Calu3 (cell line): Measurements from ENCODE around the gene NOL9. TPM values are rescaled to one million over a fixed set of nuclear protein-coding genes. Genes with fewer than 3 reads are reported as not detected.

Experiments
- BruUV-seq: library from RNA; stranded (reverse); fragments of 400-500 nt; replicated peaks from 2 replicates; lab custom pipeline; 2021; lab: Mats Ljungman, UMichigan
- CTCF ChIA-PET: fragments of 300-600 bp; sonication (Branson Sonifier 250); formaldehyde crosslinking; loops from one replicate; lab custom pipeline; 2022; ENCODE audit warnings: antibody characterized with exemption; lab: Charles Lee
- DNase-seq: peaks from one replicate; pipeline ENCODE4 v3.0.0; 2022
- H3K27ac Mint-ChIP-seq: one replicate; pipeline ENCODE4 v1.8.0; 2022; ENCODE audit warnings: mixed read lengths; ENCODE audit not compliant: unreplicated experiment
- H3K27me3 Mint-ChIP-seq: one replicate; pipeline ENCODE4 v1.8.0; 2022; ENCODE audit warnings: mixed read lengths; ENCODE audit not compliant: unreplicated experiment
- H3K36me3 Mint-ChIP-seq: one replicate; pipeline ENCODE4 v1.8.0; 2022; ENCODE audit warnings: mild to moderate bottlenecking, moderate library complexity, mixed read lengths; ENCODE audit not compliant: insufficient read depth, unreplicated experiment
- H3K4me1 Mint-ChIP-seq: one replicate; pipeline ENCODE4 v1.8.0; 2022; ENCODE audit warnings: mild to moderate bottlenecking, low read depth, mixed read lengths; ENCODE audit not compliant: unreplicated experiment
- H3K4me3 Mint-ChIP-seq: one replicate; pipeline ENCODE4 v1.8.0; 2022; ENCODE audit warnings: mild to moderate bottlenecking, low read depth, moderate library complexity, mixed read lengths; ENCODE audit not compliant: unreplicated experiment
- H3K9me3 Mint-ChIP-seq: one replicate; pipeline ENCODE4 v1.8.0; 2022; ENCODE audit warnings: low read depth, mixed read lengths; ENCODE audit not compliant: unreplicated experiment
- intact Hi-C: fragments of 100-400 bp; cut with micrococcal nuclease; formaldehyde crosslinking; loops from one replicate; pipeline ENCODE4 v1.10.0; 2022; ENCODE audit not compliant: unreplicated experiment
- total RNA-seq: library from RNA; stranded (reverse); gene quantifications from 2 replicates; pipeline ENCODE4 v1.2.3, GENCODE V29; 2022
- TF ChIP-seq, protein P1 (sequence below): fragments of 200-600 bp; IDR thresholded peaks from one replicate; pipeline ENCODE4 v1.8.0; 2022; ENCODE audit warnings: antibody characterized with exemption; ENCODE audit not compliant: unreplicated experiment

The NOL9 gene
- total RNA-seq, 1 experiment from 2014 or later, result 30.4 TPM

GRCh38 chr1:6591644-6592043, 37.3 kb upstream of the NOL9 start:
- intact Hi-C loops, result no loop called here
- TF ChIP-seq, protein P1, sequence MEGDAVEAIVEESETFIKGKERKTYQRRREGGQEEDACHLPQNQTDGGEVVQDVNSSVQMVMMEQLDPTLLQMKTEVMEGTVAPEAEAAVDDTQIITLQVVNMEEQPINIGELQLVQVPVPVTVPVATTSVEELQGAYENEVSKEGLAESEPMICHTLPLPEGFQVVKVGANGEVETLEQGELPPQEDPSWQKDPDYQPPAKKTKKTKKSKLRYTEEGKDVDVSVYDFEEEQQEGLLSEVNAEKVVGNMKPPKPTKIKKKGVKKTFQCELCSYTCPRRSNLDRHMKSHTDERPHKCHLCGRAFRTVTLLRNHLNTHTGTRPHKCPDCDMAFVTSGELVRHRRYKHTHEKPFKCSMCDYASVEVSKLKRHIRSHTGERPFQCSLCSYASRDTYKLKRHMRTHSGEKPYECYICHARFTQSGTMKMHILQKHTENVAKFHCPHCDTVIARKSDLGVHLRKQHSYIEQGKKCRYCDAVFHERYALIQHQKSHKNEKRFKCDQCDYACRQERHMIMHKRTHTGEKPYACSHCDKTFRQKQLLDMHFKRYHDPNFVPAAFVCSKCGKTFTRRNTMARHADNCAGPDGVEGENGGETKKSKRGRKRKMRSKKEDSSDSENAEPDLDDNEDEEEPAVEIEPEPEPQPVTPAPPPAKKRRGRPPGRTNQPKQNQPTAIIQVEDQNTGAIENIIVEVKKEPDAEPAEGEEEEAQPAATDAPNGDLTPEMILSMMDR, result no peak
- Mint-ChIP-seq H3K9me3 (no peaks in the 10 kb centered on the region), H3K36me3 (peaks cover 17% of the 10 kb centered on the region), H3K27me3 (no peaks in the 10 kb centered on the region), H3K4me3 (no peak overlapping the region), H3K4me1 (no peaks in the 10 kb centered on the region), H3K27ac (no peak overlapping the region)
- BruUV-seq, result no TSS peak
- CTCF ChIA-PET, result no interaction called here
- DNase-seq, result no peak

DNA sequence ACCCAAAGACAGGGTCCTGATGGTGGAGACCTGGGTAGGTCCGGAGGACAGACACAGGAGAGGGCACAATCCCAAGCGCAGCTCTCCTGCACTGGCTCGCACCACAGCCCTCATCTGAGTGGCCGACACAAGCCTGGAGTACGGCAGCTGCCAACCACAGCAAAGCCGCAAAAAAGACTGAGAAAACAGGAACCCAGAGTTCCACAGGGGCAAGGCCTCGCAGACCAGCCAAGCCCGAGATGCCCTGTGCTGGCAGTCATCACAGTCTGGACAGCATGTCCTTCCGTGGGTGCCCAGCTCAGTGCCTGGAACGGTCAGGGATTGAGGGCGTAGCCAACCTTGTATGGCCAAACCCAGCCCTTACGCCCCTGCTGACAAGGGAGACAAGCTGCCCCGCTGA, 36.9 kb upstream of the NOL9 start:
- Mint-ChIP-seq H3K9me3 (no peaks in the 10 kb centered on the region), H3K27ac (no peak overlapping the region), H3K4me1 (no peaks in the 10 kb centered on the region), H3K36me3 (peaks cover 13% of the 10 kb centered on the region), H3K27me3 (no peaks in the 10 kb centered on the region), H3K4me3 (no peak overlapping the region)
- TF ChIP-seq, protein P1, result no peak
- CTCF ChIA-PET, result no interaction called here
- intact Hi-C loops, result no loop called here
- DNase-seq, result no peak
- no TSS peak for BruUV-seq

GRCh38 chr1:6590046-6590445, 35.7 kb upstream of the NOL9 start:
- Mint-ChIP-seq H3K4me1 (no peaks in the 10 kb centered on the region), H3K9me3 (no peaks in the 10 kb centered on the region), H3K27ac (no peak overlapping the region), H3K36me3 (peaks cover 6% of the 10 kb centered on the region), H3K4me3 (no peak overlapping the region), H3K27me3 (no peaks in the 10 kb centered on the region)
- BruUV-seq, result no TSS peak
- intact Hi-C loops, result no loop called here
- CTCF ChIA-PET, result no interaction called here
- DNase-seq, result no peak
- TF ChIP-seq, protein P1, result no peak

- no peak for DNase-seq
Observed at GRCh38 chr1:6588893-6589520, 34.7 kb upstream of the NOL9 start.

More at GRCh38 chr1:6588893-6589520, 34.7 kb upstream of the NOL9 start:
- Mint-ChIP-seq H3K36me3 (peaks cover 5% of the 10 kb centered on the region), H3K4me1 (no peaks in the 10 kb centered on the region), H3K27me3 (no peaks in the 10 kb centered on the region), H3K9me3 (no peaks in the 10 kb centered on the region), H3K4me3 (no peak overlapping the region), H3K27ac (no peak overlapping the region)
- TF ChIP-seq, protein P1, result no peak
- no TSS peak for BruUV-seq
- intact Hi-C loops, result no loop called here
- CTCF ChIA-PET, result no interaction called here
